ENCODE data around the gene RAB8B.

DNA sequence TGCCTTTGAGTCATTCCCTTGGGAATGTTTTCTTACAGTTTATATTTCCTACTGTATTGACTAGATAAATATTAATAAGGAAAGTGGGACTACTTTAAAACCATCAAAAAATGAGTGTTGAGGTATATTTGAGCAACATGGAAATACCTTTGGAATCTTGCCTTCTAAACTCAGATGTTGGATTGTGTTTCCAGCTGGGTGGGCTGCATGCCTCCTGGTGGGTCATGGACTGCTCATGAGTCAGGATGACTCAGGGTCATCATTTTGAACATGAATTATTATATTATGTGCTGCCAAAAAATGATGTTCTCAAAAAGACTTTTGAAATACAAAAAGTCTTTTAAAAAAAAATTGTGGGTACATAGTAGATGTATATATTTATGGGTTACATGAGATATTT lies 46.9 kb downstream of the RAB8B start:
- TF ChIP-seq, protein P1, sequence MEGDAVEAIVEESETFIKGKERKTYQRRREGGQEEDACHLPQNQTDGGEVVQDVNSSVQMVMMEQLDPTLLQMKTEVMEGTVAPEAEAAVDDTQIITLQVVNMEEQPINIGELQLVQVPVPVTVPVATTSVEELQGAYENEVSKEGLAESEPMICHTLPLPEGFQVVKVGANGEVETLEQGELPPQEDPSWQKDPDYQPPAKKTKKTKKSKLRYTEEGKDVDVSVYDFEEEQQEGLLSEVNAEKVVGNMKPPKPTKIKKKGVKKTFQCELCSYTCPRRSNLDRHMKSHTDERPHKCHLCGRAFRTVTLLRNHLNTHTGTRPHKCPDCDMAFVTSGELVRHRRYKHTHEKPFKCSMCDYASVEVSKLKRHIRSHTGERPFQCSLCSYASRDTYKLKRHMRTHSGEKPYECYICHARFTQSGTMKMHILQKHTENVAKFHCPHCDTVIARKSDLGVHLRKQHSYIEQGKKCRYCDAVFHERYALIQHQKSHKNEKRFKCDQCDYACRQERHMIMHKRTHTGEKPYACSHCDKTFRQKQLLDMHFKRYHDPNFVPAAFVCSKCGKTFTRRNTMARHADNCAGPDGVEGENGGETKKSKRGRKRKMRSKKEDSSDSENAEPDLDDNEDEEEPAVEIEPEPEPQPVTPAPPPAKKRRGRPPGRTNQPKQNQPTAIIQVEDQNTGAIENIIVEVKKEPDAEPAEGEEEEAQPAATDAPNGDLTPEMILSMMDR (IDR thresholded peaks at IDR 0.05): no peak
- no peak for TF ChIP-seq POLR2A (IDR thresholded peaks at IDR 0.05)
